ENCODE results near the gene PCGF3. TPM values are rescaled to one million over a fixed set of nuclear protein-coding genes. Genes with fewer than 3 reads are reported as not detected.
A peak's percentile ranks its signal among the peaks of the same experiment; 100 is the strongest.

Gene PCGF3
- total RNA-seq, 1 donor from 2014 or later = 124 TPM

DNA sequence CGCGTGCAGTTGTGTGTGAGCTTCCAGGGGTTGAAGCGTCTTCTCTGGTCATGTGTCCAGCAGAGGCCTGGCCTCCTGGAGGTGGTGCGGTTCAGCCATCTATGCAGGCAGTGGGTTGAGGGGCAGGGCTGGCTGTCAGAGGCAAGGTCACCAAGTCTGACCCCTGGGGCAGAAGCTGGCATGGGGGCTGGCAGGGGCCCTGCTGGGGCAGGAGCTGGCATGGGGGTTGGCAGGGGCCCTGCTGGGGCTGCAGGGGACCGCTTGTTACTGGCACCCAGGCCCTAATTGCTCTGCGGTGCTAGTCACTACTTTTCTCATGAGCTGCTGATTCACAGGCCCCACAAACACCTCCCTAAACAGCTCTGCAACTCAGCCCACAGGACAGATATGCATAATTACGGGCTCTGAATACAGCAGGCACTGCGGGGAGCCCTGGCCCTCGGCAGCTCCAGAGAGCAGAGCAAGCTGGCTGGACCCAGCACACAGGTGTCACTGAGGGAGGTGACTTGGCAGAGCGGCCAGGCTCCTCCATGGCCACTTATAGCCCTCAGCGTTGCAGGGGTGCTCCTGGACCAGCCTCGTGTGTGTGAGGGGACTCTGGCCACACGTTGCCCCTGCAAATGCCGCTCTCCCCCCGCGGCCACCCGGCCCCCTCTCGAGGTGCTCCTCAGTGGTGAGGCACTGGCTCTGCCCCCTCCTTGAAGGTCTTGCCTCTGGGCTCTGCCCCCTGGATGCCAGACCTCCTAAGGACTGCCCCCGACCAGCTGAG, 87.6 kb downstream of the PCGF3 start:
- Histone ChIP-seq H3K9me3 (no peaks in the 10 kb centered on the region), H3K27me3 (peaks cover 33% of the 10 kb centered on the region), H3K27ac (no peak overlapping the region), H3K36me3 (no peaks in the 10 kb centered on the region), H3K4me3 (no peak overlapping the region), H3K4me1 (peaks cover 4 to 9% of the 10 kb centered on the region in 2 donors)
- intact Hi-C loops (cut with DNase I) = no loop called here
- TF ChIP-seq, protein P1, sequence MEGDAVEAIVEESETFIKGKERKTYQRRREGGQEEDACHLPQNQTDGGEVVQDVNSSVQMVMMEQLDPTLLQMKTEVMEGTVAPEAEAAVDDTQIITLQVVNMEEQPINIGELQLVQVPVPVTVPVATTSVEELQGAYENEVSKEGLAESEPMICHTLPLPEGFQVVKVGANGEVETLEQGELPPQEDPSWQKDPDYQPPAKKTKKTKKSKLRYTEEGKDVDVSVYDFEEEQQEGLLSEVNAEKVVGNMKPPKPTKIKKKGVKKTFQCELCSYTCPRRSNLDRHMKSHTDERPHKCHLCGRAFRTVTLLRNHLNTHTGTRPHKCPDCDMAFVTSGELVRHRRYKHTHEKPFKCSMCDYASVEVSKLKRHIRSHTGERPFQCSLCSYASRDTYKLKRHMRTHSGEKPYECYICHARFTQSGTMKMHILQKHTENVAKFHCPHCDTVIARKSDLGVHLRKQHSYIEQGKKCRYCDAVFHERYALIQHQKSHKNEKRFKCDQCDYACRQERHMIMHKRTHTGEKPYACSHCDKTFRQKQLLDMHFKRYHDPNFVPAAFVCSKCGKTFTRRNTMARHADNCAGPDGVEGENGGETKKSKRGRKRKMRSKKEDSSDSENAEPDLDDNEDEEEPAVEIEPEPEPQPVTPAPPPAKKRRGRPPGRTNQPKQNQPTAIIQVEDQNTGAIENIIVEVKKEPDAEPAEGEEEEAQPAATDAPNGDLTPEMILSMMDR (IDR thresholded peaks at IDR 0.05) = no peak
- no peak for DNase-seq (ENCODE audit: low spot score in 2 of 2)

DNA sequence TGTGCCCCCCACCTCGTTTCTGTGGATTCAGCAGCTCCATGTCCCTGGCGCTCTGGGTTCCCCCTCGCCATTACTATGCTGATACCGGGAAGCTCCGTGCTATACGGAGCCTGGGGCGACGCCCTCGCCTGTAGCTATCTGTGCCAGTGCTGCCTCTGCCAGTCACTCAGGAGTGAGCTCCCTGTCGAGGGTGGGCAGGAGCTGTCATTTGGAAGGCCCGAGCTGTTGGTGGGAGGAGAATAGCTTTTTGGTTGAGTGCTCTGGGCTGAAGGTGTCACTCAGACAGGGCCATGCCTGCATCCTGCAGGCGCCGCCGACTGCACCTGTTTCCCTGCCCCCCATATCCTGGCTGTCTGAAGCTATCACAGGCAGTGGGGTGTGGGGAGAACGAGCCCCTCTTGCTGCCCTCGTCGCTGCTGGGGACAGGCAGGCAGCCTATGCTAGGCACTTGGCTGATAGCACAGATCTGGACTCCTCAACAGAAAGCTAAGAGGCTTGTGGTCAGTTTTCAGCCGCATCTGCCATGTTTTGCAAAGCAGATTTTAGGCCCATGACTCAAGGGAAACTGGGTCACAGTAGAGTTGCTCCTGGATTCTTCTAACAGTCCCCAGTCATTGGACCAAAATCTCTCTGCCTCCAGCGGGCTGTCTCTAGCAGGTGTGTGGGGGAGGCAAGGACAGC, 88.4 kb downstream of the PCGF3 start:
- no peak for DNase-seq (ENCODE audit: low spot score in 2 of 2)
- Histone ChIP-seq H3K27me3 (peaks cover 33% of the 10 kb centered on the region), H3K4me1 (peaks cover 4 to 9% of the 10 kb centered on the region in 2 donors), H3K36me3 (no peaks in the 10 kb centered on the region), H3K9me3 (no peaks in the 10 kb centered on the region), H3K27ac (no peak overlapping the region), H3K4me3 (no peak overlapping the region)
- intact Hi-C loops (cut with DNase I) = no loop called here
- TF ChIP-seq, protein P1 (IDR thresholded peaks at IDR 0.05) = no peak

DNA sequence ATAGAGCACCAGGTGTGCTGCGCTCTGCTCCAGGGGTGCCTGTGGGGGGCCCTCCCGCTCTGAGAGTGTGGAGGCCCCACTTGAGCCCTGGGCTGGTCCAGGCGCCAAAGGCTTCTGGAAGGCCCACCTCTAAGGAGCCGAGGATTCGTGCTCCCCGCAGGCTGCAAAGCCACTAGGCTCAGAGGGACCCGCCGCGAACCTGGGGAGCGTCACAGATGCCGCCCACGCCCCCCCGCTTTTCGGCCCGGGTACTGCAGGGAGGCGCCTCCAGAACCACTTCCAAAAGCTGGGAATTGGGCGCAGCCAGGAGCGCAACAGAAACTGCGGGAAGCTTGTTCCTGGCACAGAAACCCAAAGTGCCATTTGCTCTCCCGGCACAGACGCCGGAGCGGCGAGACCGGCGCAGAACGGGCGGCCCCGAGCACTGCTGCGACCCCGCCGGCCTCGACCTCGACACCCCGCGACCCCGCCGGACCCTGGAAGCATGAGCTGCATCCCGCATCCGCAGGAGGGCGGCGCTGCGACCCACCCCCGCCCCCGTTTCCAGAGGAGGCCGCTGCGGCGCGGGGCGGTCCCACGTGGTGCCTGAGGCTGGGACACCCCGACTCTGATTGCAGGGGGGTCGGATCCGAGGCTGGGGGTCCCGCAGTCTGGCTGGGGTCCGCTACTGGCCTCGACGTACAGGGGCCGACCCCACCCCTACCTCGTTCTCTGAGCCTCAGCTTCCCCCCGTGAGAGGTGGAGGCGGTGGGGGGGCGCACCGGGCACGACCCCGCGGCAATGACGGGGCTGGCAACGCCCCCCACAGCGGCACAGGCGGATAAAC, 89.5 kb downstream of the PCGF3 start:
- intact Hi-C loops (cut with DNase I) = no loop called here
- H3K9me3 ChIP-seq = no peaks in the 10 kb centered on the region
- H3K4me1 ChIP-seq = peaks cover 4 to 9% of the 10 kb centered on the region in 2 donors
- DNase-seq (ENCODE audit: low spot score in 2 of 2) = no peak
- TF ChIP-seq, protein P1 (IDR thresholded peaks at IDR 0.05) = no peak
- no peak overlapping the region for H3K27ac ChIP-seq
- peak overlapping the region in 1 of 2 donors; percentile 39 for H3K4me3 ChIP-seq
- H3K36me3 ChIP-seq = no peaks in the 10 kb centered on the region
- peaks cover 33% of the 10 kb centered on the region for H3K27me3 ChIP-seq

DNA sequence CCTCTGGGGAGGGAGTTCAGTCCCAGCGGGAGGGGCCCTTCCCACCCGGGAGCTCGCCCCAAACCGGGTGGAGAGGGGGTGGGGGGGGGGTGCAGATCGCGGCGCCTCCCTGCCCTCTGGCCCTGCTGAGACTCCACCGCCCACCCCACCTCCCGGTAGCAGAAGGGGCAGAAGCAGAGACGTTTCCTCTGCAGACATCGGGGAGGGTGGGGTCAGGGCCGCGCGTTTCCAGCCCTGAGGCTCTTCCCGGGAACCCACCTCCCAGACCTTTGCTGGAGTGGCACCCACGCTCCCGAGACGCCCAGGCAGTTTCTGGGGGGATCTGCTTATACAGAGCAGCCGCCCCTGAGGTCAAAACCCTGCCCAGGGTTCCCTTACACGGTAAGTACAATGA, 90.1 kb downstream of the PCGF3 start:
- intact Hi-C loops (cut with DNase I) = no loop called here
- TF ChIP-seq, protein P1 (IDR thresholded peaks at IDR 0.05) = no peak
- Histone ChIP-seq H3K4me1 (peaks cover 4 to 9% of the 10 kb centered on the region in 2 donors), H3K4me3 (no peak overlapping the region), H3K27me3 (peaks cover 33% of the 10 kb centered on the region), H3K36me3 (no peaks in the 10 kb centered on the region), H3K9me3 (no peaks in the 10 kb centered on the region), H3K27ac (no peak overlapping the region)
- no peak for DNase-seq (ENCODE audit: low spot score in 2 of 2)

DNA sequence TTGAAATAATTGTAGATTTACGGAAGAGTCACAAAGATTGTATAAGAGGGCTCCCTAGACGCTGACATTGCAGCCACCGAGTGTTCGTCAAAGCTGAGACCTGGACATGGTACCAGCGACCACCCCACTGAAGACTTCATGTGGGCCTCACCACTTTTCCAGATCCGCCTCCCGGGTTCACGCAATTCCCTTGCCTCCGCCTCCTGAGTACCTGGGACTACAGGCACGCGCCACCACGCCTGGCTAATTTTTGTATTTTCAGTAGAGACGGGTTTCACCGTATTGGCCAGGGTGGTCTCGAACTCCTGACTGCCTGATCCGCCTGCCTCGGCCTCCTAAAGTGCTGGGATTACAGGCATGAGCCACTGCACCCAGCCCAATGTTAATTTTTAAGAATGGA, 90.6 kb downstream of the PCGF3 start:
- TF ChIP-seq, protein P1 (IDR thresholded peaks at IDR 0.05) = no peak
- H3K36me3 ChIP-seq = no peaks in the 10 kb centered on the region
- no peak overlapping the region for H3K4me3 ChIP-seq
- no peak overlapping the region for H3K27ac ChIP-seq
- no peak for DNase-seq (ENCODE audit: low spot score in 2 of 2)
- H3K27me3 ChIP-seq = peaks cover 33% of the 10 kb centered on the region
- peaks cover 4 to 9% of the 10 kb centered on the region in 2 donors for H3K4me1 ChIP-seq
- no peaks in the 10 kb centered on the region for H3K9me3 ChIP-seq
- intact Hi-C loops (cut with DNase I) = no loop called here

Measured in ascending aorta (tissue), 2 donors.